GM19395 (cell line): ENCODE measurements around the gene KLHL18.
"Not testable (repeated sequence)": the region's sequence is repeated elsewhere in the genome, so short reads cannot be mapped to it uniquely, and the experiment has no call there.

Experiments used
- ATAC-seq: cut with Tn5 transposase; IDR thresholded peaks from one replicate; pipeline ENCODE4 v1.9.1; 2021; ENCODE audit warnings: mild to moderate bottlenecking, moderate library complexity; ENCODE audit not compliant: unreplicated experiment

Gene KLHL18

DNA sequence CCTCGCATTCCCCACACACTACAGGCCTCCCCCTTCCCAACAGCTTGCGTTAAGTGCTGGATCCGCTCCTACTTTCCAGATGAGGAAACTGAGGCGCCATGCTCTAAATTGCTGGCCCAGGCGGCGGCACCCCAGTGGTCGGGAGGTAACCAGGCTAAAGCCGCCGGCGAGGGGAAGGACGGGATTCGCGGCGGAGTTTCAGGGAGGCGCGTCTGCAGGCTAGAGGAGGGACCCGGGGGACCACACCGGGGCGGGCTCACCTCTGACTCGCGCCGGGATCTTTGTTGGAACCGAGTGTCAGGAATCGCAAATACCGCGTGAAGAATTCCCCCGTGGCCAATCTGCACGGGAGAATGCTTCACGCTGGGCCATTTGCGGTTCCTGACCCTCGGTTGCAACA lies 73.5 kb downstream of the KLHL18 start:
- no peak for ATAC-seq

DNA sequence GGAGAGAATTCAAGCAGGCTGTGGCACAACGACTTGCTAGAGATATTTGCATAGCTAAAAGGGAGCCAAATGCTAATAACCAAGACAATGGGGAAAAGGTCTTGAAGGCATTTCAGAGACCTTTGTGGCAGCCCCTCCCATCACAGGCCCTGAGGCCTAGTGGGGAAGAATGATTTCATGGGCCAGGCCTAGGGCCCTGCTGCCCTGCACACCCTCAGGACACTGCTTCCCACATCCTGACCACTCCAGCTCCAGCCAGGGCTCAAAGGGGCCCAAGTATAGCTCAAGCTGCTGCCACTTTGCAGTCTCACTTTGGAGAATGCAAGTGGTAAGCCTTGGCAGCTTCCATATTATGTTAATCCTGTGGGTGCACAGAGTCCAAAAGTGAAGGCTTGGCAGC lies 76.6 kb downstream of the KLHL18 start:
- no peak for ATAC-seq

DNA sequence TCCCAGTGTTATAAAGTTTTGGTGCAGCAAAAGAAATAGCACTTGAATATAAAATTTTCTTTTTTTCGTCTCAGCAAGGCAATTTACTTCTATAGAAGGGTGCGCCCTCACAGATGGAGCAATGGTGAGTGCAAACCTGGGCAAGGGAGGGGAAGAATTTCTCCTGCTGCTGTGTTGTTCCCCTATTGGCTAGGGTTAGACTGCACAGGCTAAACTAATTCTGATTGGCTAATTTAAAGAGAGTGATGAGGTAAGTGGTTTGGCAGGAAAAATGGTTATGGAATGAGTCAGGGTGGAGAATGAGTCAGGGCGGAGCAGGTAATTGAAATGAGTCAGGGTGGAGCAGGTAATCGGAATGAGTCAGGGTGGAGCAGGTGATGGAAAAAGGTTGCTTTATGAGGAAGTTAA lies 77.4 kb downstream of the KLHL18 start:
- not testable (repeated sequence) for ATAC-seq

DNA sequence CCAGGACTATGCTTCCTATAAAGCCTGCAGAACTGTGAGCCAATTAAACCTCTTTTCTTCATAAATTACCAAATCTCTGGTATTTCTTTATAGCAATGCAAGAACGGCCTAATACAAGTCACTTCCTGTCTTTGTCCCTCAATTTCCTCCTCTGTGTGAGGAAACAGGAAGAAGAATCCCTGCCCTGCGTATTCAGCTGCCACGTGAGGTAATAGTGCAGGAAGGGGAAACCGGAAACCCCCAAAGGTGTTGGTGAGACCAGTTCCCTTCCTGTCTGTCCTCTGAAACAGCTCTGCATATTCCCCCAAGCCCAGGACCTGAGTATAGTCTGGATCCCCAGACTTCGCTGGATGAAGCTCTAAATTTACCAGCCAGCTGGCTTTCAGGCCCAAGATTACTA lies 80.0 kb downstream of the KLHL18 start:
- ATAC-seq, result no peak

DNA sequence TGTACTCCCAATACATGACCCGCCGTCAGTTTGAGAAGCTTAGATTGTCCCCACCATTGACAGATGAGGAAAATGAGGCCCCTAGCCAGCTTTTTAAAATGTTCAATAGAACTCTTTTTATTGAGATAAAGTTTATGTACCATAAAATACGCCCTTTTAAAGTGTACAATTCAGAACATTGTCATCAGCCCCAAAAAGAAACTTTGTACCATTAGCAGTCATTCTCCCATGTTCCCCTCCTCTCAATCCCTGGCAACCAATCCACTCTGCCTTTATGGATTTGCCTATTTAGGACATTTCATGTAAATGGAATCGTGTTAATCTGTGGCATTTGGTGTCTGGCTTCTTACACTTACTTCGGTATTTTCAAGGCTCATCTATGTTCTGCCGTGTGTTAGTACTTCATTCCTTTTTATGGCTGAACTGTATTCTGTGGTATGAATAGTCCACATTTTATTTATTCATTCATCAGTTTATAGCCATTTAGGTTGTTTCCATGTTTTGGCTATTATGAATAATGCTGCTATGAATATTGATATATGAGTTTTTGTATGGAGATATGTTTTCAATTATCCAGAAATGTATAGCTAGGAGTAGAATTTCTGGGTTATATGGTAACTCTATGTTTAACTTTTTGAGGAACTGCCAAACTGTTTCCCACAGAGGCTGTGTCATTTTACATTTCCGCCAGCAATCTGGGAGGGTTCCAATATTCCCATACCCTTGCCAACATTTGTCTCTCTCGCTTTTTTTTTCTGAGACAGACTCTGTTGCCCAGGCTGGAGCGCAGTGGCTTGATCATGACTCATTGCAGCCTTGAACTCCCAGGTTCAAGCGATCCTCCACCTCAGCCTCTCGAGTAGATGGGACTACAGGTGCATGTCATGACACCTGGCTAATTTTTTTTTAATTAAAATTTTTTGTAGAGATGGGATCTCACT lies 82.7 kb downstream of the KLHL18 start:
- ATAC-seq, result no peak

DNA sequence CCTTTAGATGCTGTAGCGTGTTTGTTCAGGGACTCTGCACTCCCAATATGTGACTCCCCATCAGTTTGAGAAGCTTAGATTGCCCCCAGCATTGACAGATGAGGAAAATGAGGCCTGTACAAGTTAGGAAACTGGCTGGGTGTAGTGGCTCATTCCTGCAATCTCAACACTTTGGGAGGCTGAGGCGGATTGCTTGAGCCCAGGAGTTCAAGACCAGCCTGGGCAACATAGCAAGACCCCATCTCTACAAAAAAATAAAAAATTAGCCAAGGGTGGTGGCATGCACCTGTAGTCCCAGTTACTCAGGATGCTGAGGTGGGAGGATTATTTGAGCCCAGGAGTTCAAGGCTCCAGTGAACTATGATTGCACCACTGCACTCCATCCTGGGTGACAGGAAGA lies 84.1 kb downstream of the KLHL18 start:
- no peak for ATAC-seq

DNA sequence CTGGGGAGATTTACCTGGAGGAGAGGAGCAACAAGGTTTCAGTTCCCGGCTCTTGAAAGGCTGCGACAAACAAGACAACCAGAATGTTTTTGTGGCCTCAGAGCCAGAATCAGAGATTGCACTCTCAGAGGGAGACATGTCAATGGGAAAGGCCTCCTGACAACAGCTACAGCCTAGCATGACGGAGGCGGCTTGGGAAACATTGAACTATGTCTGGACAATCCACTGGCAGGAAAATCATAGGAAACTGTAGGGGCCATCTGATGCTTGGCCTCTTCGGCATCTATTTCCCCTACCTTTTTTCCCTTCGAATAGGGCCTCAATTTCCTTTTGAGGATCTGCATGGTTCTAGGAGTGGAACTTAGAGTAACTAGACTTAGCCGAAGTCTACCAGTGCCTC lies 84.9 kb downstream of the KLHL18 start:
- no peak for ATAC-seq

DNA sequence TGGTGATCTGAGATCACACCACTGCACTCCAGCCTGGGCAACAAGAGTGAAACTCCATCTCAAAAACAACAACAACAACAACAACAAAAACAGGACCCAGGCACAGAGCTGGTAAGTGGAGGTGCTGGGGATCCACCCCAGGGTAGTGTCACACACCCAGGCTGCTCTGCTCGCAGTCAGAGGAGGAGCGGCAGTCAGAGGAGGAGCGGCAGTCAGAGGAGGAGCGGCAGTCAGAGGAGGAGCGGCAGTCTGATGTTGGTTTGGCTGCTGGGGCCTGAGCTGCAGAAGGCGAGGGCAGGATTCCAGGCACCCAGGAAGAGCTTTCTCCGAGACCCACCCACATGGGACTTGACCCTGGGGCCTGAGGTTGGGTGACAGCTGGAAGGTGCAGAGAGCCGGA lies 87.3 kb downstream of the KLHL18 start:
- not testable (repeated sequence) for ATAC-seq

DNA sequence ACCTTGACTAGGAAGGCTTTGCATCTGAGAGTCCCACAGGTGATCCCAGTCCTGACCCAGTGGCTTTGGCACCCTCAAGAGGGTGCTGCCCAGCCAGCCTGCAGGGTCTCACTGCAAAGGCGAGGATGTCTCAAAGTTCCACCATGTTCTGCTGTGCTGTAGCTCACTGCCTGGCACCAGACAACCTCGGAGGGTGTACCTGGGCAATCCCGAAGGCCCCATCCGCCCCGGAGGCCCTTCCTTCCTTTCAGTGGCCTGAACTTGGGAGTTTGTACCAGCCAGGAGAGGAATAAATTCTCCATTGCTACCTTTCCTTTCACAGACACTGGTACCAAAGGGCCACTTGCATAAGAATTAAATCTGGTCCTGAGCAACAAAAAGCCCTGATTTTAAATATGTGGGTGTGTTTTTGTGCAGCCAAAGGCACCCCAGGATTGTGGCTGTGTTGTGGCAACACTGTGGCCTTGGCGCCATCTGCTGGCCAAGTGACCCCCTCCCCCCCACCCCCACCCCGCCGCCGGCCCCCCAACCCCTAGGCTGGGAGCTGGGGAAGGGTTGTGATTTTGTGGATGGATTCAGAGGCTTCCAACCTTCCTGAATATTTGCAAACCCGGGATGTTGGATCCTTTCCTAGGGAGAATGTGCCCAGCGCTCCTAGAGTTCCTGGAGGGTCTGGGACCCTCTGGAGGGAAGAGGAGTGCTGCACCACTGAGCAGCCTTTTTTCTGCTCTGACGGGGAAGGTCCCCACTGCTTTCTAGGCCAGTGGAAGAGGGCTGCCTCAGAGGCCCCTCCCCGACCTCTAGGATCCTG lies 88.3 kb downstream of the KLHL18 start:
- ATAC-seq, result no peak

DNA sequence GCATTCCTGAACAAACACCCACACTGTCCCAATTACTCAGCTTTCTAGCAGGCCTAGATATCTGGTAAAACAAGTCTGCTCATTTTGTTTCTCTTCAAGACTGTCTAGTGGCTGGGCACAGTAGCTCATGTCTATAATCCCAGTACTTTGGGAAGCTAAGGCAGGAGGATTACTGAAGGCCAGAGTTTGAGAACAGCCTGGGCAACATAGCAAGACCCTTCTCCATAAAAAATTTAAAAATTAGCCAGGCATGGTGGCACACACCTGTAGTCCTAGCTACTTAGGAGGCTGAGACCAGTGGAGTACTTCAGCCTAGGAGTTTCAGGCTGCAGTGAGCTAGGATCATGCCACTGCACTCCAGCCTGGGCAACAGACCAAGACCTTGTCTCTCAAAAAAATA lies 91.8 kb downstream of the KLHL18 start:
- ATAC-seq, result no peak

DNA sequence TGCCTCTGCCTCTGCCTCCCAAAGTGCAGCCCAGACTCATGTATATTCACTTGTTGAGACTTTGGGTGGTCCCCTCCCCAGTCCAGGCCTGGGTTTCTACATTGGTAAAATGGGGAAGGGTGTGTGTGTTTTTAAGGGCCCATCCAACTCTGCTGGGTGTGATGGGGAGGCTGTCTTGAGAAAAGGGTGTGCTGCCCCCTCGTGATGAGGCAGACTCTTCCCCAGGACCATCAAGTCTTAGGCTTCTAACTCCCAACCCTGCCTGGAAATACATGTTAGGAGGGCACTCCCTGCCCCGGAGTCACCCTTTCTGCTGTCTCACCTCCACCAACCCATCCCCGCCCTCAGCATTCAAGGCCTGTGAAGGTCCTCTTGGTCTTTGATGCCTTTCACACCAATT lies 93.6 kb downstream of the KLHL18 start:
- no peak for ATAC-seq

DNA sequence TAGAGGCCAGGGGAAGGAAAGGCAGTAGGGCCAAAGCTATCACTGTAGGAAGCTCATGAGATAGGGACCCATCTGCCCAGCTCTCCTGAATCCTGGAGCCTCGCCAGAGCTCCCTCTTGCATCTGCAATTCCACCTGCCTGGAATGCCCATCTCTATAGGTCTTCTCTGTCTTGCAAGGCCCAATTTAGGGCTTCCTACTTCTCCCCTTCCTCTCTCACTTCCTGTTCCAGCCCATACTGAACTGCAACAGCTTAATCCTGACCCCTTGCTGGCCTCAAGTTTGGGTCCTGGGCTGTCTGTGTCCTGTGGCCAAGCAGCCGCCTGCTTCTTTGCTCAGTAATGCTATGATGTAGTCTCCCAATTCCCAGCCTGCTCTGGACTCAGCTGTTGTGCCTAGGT lies 94.4 kb downstream of the KLHL18 start:
- ATAC-seq, result no peak

DNA sequence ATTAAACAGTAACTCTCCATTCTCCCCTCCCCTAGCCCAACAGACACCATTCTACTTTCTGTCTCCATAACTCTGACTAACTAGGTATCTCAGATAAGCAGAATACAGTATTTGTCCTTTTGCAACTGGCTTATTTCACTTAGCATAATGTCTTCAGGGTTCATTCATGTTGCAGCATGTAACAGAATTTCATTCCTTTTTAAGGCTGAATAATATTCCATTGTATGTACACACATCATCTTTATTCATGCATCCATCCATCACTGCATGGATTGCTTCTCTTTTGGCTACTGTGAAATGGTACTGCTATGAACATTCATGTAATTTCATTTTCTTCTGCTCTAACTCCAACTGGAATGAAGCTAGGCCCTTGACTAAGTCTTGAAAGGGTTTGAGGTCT lies 96.1 kb downstream of the KLHL18 start:
- ATAC-seq, result no peak

DNA sequence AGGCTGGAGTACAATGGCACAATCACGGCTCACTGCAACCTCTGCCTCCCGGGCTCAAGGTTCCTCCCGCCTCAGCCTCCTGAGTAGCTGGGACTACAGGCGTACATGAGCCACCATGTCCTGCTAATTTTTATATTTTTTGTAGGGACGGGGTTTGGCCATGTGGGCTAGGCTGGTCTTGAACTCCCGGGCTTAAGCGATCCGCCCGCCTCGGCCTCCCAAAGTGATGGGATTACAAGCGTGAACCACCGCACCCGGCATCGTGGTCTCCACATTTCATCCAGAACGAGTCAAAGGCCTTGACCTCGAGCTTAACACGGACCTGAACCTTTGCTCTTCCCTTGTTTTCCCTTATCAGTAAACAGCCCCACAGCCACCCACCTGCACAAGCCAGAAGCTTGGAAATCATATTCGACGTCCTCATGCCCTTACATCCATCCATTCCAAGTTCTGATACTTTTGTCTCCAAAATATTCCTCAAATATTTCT lies 96.7 kb downstream of the KLHL18 start:
- ATAC-seq, result no peak

DNA sequence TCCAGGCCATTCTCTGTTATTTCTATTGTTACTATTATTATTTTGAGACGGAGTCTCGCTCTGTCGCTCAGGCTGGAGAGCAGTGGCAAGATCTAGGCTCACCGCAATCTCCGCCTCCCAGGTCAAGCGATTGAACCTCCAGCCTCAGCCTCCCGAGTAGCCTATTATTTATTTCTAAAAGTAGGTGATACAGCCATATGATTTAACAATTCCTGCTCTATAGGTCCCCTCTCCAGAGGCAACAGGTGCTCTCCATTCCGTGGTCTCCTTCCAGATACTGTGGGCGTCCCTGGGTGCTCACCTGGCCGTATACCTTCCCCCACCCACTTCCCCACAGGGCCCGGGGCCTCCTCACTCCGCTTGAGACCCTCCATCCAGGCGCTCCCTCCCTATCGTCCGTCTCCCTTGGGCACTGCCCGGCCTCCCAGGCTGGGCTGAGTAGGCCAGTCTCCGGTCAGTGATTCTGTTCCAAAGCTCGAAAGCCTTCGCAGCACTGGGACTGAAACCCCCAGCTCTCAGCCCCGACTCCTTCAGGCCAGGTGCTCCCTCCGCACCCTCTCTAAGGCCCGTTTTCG lies 97.4 kb downstream of the KLHL18 start:
- ATAC-seq, result no peak

DNA sequence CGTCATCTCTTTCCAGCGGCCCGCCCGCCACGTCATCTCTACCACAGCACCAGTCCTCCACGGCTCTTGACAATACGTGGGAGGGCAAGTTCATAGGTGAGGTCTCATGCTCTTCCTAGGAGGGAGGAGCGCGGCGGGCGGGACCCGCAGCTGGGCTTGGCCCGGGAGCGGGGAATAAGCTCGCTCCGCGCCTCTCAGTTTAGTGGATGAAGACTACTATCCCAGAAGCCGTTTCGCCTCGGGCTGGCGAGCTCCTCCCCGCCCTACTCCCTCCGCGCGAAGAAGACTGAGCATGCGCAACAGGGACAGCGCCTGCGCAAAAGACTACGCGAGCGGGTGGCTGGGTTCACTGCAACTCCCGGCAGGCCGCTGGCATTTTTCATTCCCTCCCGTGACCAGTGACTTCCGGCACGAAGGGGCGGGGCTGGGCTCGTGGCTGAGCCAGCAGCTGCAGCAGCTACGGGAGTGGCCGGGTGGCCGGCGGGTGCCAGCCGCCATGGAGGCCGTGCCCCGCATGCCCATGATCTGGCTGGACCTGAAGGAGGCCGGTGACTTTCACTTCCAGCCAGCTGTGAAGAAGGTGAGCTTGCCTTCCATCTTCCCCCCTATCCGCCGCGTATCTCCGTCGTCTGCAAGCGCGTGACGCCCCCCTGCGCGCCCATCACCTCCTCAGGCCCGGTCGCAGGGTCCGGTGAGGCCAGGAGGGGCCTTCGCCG lies 98.0 kb downstream of the KLHL18 start, which contains the start of gene PTPN23:
Gene PTPN23, plus strand, starts transcription at position 421 of the 716 bp plus-strand sequence. Its CDS starts 76 bp downstream, at position 497.
- ATAC-seq, result peak; percentile 77

DNA sequence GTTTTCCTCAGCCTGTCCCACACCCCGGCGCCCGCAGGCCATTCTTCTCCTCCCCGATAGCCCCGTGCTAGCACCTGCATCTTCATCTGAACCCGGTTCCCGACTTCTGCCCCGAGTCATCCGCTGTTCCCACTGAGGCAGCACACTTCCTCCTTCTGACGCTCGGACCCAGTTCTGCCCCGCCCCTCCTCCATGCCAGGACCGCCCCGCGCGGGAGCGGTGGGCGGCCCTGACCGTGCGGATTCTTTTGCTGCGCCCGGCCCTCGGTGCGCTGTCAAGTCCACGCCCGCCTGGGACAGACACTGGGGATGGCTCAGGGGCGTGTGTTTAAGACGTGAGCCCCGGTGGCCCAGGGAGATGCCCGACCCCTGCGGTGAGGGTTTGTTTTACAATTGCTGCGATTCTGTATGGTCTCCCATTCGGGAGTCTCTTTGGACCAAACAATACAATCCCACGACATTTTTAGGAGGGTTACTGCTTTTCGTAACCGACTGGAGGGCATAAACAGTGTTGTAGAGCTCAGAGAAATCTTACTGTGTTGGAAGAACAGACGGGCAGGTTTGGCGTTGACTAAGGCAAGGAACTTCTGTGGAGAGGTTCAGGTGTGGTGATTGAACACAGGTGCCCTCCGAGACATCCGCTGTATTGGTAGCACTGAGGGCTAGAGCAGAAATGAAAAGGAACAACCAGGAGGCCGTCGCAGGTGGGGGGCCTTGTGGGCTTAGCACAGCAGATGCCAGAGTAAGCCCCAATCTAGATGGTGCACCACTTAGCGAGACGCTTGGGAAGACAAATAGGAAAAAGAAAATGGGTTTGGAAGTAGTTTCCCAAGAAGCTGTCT lies 98.8 kb downstream of the KLHL18 start:
- ATAC-seq, result peak; percentile 64

DNA sequence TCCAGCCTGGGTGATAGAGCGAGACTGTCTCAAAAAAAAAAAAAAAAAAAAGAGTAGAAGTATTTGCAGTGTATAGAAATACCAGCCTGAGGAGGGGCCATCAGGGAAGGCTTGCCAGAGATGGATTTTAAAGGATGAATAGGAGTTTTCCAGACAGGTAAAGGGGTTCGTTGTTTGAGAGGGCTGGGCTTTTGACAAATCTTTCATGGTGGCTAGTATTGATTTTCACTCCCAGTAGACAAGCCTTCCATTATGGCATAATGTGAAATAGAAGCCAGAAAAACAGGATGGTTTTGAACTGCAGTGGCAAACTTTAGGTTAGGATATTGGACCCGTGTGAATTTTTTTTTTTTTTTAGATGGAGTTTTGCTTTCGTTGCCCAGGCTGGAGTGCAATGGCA lies 101.7 kb downstream of the KLHL18 start:
- no peak for ATAC-seq

DNA sequence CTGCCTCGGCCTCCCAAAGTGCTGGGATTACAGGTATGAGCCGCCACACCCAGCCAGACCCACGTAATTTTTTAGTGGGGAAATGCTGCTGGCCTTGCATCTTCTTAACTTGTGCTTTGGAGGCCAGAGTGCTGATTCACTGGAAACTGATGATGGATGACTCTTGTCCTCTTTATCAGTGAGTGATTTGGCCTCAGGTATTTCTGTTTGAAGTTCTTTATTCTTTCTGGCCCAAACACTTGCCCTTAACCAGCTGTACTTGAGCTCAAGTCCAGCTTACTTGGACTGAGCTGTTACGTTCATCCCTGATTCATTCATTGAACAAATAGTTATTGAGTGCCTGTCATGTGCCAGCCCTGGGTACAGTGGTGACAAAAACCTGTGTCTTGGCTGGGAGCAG lies 102.3 kb downstream of the KLHL18 start:
- ATAC-seq, result no peak

DNA sequence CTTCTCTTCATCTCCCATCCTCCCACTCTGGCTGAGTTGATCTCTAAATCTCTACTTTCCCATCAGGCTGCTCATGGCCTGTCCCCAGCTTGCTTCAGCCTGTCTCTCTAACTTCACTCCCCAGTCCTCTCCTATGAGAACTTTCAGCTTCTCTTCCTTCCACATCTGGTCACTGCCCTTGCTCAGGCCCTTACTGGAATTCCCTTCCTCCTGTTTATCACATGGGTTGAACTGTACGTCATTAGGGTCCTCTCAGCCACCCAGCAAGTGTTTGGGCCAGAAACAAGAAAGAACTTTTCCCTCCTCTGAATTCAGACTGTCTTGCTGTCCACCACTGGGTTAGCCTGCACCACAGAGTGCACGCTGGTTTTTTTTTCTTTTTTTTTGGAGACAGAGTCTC lies 103.1 kb downstream of the KLHL18 start:
- ATAC-seq, result no peak
